ENCODE measurements around the gene ALDH4A1.
A peak's percentile ranks its signal among the peaks of the same experiment; 100 is the strongest.

The ALDH4A1 gene, protein sequence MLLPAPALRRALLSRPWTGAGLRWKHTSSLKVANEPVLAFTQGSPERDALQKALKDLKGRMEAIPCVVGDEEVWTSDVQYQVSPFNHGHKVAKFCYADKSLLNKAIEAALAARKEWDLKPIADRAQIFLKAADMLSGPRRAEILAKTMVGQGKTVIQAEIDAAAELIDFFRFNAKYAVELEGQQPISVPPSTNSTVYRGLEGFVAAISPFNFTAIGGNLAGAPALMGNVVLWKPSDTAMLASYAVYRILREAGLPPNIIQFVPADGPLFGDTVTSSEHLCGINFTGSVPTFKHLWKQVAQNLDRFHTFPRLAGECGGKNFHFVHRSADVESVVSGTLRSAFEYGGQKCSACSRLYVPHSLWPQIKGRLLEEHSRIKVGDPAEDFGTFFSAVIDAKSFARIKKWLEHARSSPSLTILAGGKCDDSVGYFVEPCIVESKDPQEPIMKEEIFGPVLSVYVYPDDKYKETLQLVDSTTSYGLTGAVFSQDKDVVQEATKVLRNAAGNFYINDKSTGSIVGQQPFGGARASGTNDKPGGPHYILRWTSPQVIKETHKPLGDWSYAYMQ

DNA sequence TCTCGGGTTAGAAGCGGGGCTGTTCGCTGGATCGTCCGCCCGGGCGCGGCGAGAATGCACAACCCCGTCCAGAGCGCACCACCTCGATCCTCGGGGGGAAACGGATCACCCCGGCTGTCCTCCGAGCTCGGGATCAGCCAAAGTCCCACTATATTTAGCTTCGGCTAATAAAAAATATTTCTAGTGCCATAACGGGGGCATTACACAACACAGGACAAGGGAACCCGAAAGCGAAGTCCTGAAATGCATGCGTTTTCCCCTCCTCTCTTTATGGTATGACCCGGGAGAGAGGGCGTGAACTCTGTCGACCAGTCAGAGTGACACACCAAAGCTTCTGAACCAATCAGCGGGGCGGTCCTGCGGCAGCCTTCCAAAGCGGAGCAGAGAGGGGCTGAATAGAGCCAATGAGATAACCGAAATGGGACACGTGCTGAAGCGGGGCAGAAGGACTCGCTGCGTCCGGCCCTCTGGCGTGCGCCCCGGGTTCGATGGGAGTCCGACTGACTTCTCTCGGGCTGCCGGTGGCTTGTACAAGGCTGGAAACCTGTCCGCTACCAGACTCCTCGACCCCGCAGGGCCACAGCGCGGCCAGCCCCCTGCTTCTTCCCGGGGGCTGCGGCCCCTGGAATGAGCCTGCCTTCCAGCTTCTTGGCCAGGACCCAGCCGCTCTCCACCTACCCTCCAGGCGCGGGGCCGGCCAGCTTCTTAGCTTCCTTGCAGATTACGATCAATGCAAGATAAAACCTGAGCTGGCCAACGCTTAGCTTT is at the start of gene ALDH4A1:
ALDH4A1 (minus strand) TSS at position 33 of the 768 bp plus-strand sequence; CDS start at position 1, 32 bp downstream.
- peak; percentile 85 to 98 (median 92) for DNase-seq

DNA sequence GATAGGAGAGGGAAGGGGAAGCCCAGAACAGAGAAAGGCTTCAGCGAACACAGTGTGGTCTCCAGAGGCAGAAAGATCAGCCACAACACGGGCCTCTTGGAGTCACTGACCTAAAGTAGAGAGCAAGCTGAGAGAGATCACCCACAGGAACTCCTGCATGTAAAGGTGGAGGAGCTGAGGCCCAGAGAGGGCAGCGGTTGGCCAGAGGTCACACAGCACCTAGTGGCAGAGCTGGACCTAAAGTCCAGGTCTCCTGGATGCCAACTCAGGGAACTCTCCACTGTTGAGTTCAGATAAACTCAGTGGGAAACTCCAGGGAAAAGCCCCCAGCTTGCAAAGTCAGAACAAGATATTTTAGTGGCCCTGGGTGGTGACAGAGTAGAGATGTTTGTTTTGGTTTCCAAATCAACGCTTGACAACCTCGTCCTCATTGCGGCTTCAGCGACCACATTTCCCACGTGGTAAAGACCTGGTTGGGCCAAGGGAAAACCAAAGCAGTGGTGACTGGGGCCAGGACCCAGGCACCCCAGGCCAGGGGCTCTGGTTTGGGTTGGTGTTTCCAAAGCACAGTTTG is 49.5 kb upstream of the ALDH4A1 start:
- peak; percentile 56 to 78 (median 68) for DNase-seq

DNA sequence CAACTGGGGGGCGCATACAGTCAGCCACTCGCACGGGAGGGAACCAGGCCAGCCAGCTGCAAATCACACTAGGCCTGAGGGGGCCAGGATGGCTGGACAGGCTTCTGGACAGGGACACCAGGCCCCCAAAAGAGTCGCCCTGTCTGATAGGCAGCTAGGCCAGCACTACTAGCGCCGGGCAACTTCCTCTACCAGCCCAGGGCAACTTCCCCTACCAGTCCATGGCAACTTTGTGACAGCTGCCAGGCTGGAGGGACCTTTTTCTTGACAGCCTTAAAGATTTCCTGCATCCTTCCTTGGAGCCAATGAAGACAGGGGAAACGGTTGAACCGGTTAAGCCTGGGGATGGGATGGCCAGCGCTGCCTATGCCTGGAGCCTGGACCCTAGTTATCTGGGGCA is 49.1 kb upstream of the ALDH4A1 start:
- DNase-seq, result peak in 2 of 6 experiments; percentile 47 to 55

DNA sequence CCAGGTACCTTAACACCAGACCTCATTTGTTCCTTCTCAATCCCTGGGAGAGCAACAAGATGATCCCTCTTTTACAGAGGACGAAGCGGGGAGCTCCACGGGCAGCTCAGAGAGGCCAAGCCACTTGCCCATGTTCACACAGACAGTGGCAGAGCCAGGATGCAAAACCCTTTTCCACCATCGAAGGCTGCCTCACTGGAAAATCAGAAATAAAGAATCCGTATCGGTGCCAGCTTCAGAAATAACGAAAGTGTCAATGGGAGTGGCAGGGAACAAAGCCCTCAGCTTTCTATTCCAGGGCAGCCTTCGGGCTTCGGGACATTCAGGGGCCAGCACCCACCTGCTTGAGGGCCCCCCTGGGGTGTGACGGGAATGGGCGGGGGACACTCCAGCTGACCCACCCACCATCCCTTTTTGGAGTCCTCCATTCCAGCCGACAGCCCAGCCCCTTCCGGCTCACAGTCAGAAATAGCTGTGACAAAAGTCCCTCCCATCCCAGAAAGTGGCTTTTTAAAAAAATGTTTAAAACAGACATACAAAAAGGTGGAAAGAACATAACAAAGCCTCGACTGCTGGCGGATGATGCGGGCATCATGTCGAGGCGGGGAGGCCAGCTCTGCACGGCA is 48.2 kb upstream of the ALDH4A1 start:
- DNase-seq, result peak in 3 of 6 experiments; percentile 18 to 27 (median 20)

DNA sequence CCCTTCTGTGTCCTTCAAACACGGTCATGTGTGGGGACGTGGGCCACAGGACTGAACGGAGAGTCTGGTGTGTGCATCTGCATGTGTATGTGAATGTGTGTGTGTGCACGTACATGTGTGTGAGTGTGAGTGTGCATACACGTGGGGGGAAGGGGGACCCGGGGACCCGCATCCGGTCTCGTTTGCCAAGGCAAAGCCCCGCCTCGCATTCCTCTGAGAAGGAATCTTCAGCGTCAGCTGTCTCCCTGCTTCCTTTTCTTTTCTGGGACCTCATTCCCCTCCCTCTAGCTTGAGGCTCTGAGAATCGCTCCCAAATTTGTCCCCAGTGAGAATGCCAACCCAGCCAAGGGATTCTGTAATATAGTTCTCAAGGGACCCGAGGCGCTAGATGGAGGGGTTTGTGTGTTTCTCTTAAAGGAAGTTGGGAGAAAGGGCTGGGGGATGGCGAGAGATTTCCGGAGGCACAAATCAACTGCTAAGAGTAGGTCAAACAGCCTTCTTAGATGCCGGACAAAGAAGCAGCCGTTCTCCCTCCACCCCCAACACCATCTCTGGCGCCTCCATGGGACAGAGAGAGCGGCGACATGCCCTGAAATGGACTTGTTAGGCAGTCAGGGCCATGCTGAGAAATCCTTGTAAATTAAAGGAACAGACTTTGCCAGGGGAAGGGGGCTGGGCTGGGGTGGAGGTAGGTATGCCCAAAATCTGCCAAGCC is 47.5 kb upstream of the ALDH4A1 start:
- DNase-seq, result peak in 1 of 6 experiments; percentile 48

DNA sequence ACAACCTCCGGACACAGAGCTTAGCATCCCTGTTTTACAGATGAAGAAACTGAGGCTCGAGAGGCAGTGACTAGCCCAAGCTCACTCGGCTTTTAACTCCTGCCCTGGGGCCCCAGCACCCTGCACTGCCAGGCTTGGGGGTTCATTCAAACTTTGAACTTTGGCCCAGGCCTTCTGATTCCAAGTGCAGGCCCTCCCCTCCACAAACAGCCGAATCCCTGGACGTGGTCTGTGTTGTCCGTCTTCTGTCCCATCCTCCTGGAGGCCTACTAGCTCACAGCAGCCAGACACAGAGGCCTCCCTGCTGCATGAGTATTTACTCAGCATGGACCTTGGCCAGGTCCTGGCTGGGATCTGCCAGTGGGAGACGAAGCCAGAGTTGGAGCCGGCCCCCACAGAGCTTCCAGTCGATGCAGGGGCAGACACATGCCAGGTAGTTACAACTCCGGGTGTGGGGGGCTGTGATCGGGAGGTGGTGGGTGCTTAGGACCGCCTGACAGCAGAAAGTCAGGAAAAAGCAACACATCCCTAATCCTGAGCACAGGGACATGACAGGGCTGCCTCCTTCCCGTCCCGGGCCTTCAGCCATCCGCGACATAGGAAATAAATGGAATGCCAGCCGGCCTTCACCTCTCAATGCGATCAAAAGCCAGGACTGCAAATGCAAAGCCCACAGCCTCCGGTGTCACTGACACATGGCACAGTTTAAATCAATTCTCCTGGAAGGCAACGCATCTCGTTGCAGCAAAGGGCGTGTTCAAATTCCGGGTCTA is 46.7 kb upstream of the ALDH4A1 start:
- DNase-seq, result peak in 1 of 6 experiments; percentile 9

DNA sequence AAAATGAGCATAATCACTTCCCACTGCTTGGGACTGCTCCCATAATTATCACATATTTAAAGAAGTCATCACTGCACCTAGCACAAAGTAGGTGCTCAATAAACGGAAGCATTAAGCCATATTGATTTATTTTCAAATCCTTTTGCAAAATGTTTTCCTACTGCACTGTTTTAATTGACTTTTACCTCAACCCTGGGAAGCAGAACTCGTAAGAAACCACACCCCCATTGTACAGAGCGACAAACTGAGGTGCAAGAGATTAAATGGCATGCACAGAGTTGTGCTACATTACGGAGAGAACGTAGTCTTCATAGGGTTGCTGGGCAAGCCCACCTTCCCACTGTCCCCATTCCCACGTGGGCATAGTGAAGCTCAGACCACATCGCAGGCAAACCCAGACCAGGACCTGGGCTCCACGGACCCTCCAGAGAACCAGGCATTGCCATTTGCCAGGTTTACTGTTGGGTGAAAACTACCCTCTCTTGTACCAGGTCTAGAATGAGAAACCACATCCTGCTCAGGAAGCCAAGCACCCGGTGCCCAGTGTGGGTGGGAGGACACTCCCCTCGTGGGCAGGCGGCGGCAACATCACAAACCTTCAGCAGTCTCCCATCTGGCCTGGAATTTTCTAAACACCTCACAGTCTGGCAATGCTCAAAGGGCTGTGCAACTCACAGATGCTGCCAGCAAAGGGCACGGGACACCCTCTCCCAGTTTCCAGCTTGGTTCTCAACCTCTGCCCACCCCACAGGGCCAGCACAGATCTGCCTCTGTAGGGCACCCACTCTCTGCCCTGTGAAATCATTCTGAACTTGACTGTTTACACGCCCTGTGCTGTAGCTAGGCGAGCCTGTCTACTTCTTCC is 45.9 kb upstream of the ALDH4A1 start:
- DNase-seq, result peak in 5 of 6 experiments; percentile 40 to 75 (median 59)

DNA sequence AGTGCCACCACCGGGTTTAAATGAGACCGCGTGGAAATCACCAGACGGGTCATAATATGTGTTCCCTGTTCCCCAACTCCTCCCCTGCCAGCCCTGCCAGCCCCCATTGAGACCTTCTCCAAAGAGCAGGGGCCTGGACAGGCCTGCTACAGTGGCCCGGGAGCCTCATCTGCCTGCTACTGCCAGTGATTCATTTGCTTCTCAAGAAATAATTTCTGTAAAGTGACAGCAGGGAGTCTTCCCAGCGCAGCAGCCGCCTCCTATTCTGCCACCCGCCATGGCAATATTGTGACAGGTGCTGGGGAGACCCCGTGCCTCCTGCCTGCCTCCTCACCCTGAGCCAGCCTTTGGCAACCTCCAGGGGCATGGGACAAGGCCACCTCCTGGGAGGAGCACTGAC is 45.2 kb upstream of the ALDH4A1 start:
- no peak for DNase-seq

DNA sequence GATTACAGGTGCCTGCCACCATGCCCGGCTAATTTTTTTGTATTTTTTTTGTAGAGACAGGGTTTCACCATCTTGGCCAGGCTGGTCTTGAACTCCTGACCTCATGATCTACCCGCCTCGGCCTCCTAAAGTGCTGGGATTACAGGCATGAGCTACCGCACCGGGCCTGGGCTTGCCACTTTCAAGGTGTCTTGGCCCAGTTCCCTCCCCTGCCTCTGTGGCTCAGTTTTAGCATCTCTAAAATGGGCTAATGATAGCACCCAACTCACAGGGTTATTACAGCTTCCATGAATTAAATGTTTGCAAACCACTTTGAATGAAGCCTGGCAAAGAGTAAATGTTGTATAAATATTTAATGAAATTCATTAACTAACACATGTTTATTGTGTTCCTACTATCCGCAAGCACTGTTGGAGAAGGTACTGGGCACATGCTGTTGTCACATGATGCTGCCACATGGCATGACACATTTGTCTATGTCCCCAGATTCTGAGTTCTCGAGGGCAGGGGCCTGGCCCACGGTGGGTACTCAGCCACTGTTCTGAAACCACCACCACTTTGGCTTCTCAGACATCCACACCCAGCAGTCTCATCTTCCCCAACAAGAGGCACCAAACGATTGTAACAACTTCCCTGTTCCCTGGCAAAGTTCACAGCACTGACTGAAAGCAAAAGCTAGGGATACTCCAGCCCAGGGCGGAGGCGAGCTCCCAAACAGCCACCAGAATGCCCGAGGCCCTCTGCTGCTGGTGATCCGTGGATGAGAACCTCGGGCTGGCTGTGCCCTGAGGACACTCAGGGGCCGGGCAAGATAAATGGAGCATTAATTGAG is 44.4 kb upstream of the ALDH4A1 start:
- DNase-seq, result no peak

DNA sequence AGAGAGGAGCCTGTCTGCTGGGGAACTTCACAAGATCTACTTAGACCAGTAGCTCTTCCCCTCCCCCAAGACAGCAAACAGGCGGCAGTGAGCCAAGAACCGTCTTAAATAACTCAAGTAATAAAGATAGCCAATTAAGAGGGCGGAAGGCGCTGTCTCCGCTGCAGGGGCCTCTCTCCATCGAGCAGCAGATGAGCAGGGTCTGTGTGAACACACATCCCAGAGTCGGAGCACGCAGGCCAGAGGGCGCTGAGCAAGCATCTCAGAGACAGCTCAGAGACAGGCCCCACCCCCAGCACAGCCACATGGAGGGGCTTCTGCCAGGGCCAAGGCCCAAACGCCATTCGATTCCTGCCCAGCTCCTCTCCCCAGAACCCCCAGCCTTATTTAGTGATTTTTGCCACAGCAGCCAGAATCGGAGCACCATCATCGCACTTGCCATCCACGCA is 43.1 kb upstream of the ALDH4A1 start:
- DNase-seq, result no peak

DNA sequence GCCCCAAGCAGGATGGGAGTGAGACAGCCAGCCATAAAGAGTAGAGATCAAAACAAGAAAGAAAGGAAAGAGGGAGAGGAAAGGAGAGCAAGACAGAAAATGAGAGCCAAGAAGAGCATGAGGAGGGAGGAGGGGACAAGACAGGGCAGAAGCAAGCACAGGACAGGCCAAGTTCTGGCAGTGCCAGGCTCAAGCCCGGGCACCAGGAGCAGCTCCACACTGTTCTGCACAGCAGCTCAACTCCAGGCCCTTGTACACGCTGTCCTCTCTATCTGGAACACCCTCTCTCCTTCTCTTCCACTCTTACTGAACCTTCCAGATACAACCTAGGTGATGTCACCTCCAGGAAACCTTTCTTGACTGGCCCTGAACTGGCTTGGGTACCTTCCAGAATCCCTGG is 42.5 kb upstream of the ALDH4A1 start:
- no peak for DNase-seq

DNA sequence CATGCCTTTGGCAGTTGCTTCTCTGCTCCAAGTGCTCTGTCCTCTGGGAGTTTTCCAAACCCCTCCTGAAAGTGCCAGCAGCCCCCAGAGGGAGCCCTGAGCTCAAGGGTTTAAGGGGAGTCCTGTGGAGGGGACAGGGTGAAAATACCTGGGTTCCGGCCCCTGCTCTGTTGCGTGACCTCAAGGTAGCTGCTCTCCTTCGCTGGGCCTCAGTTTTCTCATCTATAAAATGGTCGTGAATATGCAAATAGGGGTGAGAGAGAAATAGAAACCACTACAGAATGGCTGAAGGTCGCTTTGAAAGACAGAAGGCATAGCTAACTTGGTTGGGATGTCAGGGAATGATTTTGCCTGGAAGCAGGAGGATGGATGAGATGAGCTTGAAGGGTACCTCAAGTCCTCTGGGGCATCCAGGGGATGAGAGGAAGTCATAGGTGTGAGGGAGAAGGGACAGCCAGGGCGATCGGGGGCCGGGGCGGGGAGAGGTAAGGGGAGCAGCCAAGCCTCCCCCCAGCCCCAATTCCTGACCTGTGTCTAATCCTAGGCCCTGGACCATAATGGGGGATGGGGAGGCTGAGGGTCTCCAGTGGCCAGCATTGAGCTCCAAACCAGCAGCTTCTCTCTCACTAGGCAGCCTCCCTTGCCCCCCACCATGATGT is 41.7 kb upstream of the ALDH4A1 start:
- no peak for DNase-seq

DNA sequence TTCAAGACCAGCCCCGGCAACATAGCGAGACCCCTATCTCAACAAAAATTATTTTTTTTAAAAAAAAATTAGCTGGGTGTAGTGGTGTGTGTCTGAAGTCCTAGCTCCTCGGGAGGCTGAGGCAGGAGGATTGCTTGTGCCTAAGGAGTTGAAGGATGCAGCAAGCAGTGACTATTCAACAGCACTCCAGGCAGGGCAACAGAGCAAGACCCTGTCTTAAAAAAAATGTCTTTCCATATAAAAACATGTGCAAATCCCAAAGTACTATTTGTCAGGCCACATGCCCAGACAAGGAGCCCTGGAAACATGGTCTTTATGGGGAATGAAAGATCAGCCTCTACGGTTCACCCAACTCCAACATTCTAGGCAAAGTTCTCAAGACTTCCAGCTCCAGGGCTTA is 40.8 kb upstream of the ALDH4A1 start:
- DNase-seq, result no peak

DNA sequence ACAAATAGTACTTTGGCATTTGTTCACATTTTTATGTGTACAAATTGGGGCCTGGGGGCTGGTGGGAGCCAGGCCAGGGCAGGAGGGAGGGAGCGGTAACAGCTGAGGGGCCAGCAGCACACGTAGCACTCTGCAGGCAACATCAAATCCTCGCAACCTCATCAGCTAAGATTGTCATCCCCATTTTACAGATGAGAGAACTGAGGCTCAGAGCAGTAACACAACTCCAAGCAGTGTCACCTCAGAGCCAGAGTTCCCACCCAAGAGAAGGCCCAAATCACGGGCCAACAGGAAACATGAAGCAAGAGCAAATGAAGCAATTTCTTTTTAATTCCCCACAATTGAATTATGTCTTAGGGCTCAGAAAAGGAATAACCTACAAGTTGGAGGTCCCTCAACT is 40.0 kb upstream of the ALDH4A1 start:
- no peak for DNase-seq

DNA sequence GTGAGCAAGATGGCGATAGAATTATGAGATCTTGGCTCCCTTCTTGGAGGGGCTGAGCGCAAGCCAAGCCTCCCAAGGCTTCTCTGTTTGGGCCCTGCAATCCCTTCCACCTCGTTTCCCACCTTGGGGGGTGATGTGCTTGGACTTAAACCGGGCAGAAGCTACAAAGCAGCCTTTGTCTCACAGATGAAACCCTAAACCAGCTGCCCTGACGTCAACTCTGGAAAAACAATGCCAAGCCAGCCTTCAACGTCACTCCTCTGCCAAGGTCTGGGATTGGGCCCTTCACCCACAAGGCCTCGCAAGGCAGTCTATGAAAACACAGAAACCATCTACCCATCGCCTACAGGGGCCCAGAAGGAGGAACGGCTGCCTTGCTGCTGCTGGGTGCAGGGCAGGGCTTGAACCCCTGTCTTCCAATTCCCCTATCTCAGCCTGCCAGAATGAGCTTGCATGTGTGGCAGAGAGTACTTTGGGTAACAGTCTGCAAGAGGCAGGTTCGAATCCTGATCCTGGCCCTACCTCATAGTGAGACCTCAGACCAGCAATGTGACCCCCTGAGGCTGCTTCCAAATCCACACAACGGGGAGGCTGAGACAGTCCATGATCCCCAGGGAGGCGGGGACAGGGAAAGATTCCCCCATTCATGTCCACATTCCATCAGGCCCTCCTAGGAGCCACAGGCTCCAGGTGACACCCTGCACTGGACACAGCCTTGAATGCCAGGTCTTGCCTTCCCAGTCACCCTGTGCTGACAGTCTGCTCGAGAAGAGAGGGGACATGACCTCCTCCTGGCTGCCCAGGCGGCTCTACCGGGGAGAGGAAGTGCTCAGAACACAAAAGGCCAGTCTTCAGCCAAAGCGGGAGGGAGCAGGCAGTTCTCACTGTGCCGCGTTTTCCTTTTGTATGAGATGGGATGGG is 39.1 kb upstream of the ALDH4A1 start:
- DNase-seq, result no peak

DNA sequence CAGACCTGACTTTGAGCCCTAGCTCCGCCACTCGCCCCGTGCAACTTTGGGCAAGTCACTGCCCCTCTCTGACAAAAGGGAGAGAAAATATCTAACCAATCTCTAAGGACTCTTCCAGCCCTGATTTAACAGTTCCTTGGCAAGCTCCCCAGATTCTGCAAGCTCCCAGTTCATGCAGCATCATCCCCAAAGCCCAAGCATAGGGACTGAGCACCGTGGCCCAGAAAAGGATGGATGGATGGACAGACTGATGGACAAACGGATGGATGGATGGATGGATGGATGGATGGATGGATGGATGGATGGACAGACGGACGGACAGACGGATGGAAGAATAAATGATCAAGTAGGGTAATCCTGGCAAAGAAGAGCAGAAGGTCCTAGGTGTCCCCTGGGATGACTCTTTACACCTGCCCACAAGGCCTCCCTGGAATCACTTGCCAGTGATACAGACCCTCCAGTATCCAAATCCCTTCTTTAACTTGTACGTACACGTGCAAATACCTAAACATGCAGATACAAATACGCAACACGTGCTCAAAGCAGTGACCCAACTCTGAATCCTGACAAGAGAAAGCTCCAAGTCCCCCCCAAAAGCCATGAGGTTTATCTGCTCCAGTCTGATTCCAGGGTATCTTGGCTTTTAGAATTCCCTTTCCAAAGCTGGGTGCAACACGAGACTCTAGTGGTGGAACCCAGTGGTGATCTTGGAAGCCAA is 38.1 kb upstream of the ALDH4A1 start:
- DNase-seq, result no peak

All from stimulated activated naive CD4-positive, alpha-beta T cell (primary cell).